GM12864 (cell line): ENCODE measurements around the gene RPS18.
"Not testable (repeated sequence)": the region's sequence is repeated elsewhere in the genome, so short reads cannot be mapped to it uniquely, and the experiment has no call there.

Experiments
- DNase-seq: peaks from one replicate; pipeline ENCODE4 v3.0.0-alpha.2; 2011; ENCODE audit warnings: low read depth
- H3K4me3 ChIP-seq: 2 replicates; pipeline ENCODE4 v1.5.1; 2011; ENCODE audit warnings: mild to moderate bottlenecking, low read depth, low read length, control low read depth
- TF ChIP-seq, protein P1 (sequence below): IDR thresholded peaks from 2 replicates; pipeline ENCODE4 v1.5.1; 2011; ENCODE audit warnings: low read depth, mild to moderate bottlenecking, moderate library complexity, low read length, control low read depth, inconsistent platforms; ENCODE audit errors: missing control alignments

Gene RPS18

DNA sequence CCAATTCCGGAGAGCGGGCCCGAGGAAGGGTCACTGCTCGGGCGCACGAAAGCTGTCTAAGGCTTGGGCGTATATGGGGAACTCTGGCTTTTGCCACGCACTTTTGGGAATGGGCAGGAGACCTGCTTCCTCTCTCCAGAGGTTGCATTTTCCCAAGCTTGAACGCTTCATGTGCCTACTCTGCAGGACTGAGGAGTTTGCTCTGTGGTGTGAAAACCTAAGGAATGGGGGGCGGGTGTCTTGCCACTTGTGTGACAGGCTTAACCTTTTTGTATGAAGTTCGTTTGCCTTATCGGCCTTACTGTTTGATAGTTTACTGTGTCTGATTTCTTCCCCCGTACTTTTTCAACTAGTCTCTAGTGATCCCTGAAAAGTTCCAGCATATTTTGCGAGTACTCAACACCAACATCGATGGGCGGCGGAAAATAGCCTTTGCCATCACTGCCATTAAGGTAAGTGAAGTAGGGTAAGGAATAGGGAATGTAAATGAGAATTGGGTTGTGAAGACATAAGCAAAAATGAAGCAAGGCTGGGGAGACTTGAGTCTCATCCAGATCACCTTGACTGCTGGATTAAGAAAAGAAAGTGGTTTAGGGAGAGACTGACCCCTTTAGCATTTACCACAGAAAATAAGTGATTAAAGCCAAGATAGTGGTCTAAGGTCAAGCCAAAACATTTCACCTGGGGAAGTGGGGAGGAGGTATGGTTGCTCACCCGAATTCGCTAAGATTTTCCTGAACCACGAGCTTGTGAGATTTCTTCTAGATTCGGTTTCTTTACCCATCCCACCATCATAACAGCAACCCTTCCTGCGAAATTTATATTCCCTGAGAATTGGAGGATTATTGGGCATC is 627 bp downstream of the RPS18 start:
- DNase-seq = no peak
- TF ChIP-seq, protein P1, sequence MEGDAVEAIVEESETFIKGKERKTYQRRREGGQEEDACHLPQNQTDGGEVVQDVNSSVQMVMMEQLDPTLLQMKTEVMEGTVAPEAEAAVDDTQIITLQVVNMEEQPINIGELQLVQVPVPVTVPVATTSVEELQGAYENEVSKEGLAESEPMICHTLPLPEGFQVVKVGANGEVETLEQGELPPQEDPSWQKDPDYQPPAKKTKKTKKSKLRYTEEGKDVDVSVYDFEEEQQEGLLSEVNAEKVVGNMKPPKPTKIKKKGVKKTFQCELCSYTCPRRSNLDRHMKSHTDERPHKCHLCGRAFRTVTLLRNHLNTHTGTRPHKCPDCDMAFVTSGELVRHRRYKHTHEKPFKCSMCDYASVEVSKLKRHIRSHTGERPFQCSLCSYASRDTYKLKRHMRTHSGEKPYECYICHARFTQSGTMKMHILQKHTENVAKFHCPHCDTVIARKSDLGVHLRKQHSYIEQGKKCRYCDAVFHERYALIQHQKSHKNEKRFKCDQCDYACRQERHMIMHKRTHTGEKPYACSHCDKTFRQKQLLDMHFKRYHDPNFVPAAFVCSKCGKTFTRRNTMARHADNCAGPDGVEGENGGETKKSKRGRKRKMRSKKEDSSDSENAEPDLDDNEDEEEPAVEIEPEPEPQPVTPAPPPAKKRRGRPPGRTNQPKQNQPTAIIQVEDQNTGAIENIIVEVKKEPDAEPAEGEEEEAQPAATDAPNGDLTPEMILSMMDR = no peak
- peak overlapping the region; percentile 84 for H3K4me3 ChIP-seq

DNA sequence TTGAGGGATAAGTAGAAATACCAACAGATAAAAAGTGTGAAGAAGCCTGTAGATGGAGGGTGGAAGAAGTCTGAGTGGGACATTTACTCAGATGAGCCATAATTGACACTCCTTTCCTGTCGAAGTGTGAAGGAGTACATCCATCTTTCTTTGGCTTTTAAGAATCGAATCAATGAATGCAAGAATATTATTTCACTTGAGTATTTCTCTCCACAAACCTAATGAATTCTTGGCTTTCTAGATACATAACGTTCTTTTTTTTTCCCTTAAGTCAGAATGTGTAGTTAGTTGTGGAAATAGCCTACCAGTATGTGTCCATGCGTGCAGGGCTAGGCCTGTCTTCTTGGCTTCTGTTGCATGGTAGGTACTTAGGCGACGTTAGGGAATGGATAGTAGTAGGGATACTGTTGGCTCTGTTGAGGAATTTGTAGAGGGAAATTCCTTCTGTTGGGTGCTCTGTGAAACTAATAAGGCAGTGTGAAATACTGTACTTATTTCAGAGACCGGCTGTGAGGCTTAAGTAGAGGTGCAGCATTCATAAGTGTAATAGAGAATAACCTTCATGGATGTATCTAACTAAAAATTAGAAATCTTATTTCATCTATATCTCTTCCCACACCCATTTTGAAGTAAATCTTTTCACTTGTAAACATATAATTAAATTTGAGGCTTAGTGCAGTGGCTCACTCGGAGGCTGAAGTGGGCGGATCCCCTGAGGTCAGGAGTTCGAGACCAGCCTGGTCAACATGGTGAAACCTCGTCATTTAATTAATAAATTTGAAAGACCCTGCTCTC is 1.5 kb downstream of the RPS18 start:
- no peak for DNase-seq
- H3K4me3 ChIP-seq = peak overlapping the region; percentile 84
- TF ChIP-seq, protein P1 = no peak

DNA sequence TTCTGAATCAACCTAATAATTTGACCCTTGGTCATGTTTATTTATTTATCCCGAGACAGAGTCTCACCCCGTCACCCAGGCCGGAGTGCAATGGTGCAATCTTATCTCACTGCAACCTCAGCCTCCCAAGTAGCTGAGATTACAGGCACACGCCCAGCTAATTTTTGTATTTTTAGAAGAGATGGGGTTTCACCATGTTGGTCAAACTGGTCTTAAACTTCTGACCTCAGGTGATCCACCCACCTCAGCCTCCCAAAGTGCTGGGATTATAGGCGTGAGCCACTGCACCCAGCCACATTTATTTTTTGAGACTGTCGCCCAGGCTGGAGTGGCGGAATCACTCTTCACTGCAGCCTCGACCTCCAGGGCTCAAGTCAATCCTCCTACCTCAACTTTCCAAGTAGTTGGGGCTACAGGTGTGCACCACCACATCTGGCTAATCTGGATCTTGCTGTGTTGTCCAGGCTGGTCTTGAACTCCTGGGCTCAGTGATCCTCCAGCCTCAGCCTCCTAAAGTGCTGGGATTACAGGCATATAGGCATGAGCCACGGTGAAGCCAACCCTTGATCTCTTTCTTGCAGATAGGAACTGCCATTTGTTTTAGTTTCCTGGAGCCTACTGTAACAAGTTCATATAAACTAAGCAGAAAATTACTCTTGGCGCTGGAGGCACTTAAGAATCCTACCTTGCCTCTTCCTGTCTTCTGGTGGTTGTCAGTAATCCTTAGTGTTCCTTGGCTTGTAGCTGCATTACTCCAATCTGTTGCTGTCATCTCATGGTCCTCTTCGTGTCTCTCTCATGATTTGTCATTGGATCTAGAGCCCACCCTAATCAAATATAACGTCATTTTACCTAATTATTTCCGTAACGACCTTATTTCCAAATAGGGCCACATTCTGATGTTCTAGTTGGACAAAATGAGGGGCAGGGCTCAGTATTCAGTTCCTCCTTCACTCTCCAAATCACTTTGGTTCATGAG is 2.3 kb downstream of the RPS18 start:
- no peak for DNase-seq
- TF ChIP-seq, protein P1 = no peak
- H3K4me3 ChIP-seq = peak overlapping the region; percentile 84

DNA sequence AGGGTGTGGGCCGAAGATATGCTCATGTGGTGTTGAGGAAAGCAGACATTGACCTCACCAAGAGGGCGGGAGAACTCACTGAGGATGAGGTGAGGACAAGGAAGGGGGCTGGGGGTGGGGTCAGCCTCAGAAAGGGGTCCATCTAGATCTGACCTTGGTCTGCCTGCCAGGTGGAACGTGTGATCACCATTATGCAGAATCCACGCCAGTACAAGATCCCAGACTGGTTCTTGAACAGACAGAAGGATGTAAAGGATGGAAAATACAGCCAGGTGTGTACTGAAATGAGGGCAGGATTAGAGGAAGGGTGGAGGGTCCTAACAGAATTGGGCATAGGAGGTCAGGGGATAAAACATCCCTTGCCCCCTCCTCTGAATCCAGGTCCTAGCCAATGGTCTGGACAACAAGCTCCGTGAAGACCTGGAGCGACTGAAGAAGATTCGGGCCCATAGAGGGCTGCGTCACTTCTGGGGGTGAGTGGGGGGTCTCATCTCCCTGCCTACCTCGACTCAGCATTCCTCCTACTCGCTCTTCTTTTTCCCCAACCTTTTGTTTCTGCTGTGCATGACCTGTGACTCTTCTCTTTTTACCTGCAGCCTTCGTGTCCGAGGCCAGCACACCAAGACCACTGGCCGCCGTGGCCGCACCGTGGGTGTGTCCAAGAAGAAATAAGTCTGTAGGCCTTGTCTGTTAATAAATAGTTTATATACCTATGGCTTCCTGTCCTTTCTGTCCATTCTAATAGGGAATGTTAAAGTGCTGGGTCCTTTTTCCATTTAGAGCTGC is 4.1 kb downstream of the RPS18 start:
- peak overlapping the region; percentile 84 for H3K4me3 ChIP-seq
- not testable (repeated sequence) for DNase-seq

DNA sequence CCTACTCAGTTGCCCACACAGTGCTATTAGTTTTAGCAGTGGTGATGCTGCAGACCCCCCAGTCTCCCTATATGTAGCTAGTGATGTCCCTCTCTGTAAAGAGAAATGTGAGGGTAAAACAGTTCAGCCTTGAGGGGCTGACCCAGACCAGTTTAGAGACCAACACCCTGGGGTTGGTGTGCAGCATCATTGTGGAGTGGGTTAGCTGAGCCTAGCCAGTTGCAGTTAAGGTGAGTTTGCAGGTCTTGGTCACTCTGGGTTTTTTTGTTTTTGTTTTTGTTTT is 4.6 kb downstream of the RPS18 start:
- peak overlapping the region; percentile 84 for H3K4me3 ChIP-seq
- TF ChIP-seq, protein P1 = no peak
- DNase-seq = no peak

DNA sequence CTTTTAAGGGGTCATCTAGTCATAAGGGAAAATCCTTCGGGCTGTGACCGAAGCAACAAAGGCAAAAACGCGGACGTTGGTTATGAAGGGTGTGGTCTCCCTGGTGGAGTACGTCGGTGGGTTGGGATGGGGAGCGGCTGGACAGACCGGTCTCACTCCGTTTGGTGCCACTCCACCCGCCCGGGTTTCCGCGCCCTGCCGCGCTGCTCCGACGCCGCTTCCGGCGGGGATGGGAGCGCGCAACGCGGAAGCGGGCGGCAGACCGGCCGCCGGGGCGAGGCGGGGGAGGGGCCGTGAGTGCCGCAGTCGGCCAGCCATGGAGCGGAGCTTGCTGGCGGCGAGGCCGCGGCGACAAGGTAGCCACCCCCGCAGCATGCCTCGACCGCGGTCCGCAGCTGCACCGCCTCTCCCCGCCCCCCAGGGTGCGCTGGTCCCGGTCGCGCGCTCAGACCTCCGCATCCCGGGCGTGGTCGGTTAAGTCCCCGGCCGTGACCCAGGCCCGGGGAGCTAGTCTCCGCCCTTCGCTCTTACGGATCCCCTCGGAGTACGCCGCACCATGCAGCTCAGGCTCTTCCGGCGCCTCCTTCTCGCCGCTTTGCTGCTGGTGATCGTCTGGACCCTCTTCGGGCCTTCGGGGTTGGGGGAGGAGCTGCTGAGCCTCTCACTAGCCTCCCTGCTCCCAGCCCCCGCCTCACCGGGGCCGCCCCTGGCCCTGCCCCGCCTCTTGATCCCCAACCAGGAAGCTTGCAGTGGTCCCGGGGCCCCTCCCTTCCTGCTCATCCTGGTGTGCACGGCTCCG is 5.2 kb downstream of the RPS18 start, which contains the start of gene B3GALT4:
Gene B3GALT4, plus strand, starts transcription at position 260 of the 799 bp plus-strand sequence. Its CDS starts 297 bp downstream, at position 557.
- H3K4me3 ChIP-seq = peak within 1 kb of the TSS; percentile 84
- peak; percentile 52 for DNase-seq
- TF ChIP-seq, protein P1 = peak; percentile 60
